ENCODE results near the gene PNMA1. TPM values are rescaled to one million over a fixed set of nuclear protein-coding genes. Genes with fewer than 3 reads are reported as not detected.

PNMA1 gene
- total RNA-seq, 1 donor from 2014 or later: 72.0 TPM

- Mint-ChIP-seq H3K27ac (ENCODE audit: unreplicated experiment) (no peak overlapping the region), H3K4me1 (ENCODE audit: low read depth) (peaks cover 39% of the 10 kb centered on the region), H3K4me3 (ENCODE audit: unreplicated experiment) (no peak overlapping the region), H3K27me3 (ENCODE audit: low read depth) (no peaks in the 10 kb centered on the region), H3K9me3 (ENCODE audit: low read depth) (no peaks in the 10 kb centered on the region), H3K36me3 (ENCODE audit: low read depth) (peaks cover 14% of the 10 kb centered on the region)
- DNase-seq (ENCODE audit: low spot score): no peak
- TF ChIP-seq CTCF (IDR thresholded peaks at IDR 0.05): no peak
These were observed 24.5 kb upstream of the PNMA1 start for GRCh38 chr14:73738518-73739173.

GRCh38 chr14:73736842-73737241, 22.7 kb upstream of the PNMA1 start:
- TF ChIP-seq CTCF (IDR thresholded peaks at IDR 0.05): no peak
- no peaks in the 10 kb centered on the region for H3K27me3 Mint-ChIP-seq (ENCODE audit: low read depth)
- H3K4me3 Mint-ChIP-seq (ENCODE audit: unreplicated experiment): no peak overlapping the region
- H3K9me3 Mint-ChIP-seq (ENCODE audit: low read depth): no peaks in the 10 kb centered on the region
- no peak overlapping the region for H3K27ac Mint-ChIP-seq (ENCODE audit: unreplicated experiment)
- peaks cover 18% of the 10 kb centered on the region for H3K36me3 Mint-ChIP-seq (ENCODE audit: low read depth)
- peaks cover 21% of the 10 kb centered on the region for H3K4me1 Mint-ChIP-seq (ENCODE audit: low read depth)
- DNase-seq (ENCODE audit: low spot score): no peak

- Mint-ChIP-seq H3K9me3 (ENCODE audit: low read depth) (no peaks in the 10 kb centered on the region), H3K27me3 (ENCODE audit: low read depth) (no peaks in the 10 kb centered on the region), H3K27ac (ENCODE audit: unreplicated experiment) (no peak overlapping the region), H3K36me3 (ENCODE audit: low read depth) (peaks cover 26% of the 10 kb centered on the region), H3K4me1 (ENCODE audit: low read depth) (peaks cover 22% of the 10 kb centered on the region), H3K4me3 (ENCODE audit: unreplicated experiment) (no peak overlapping the region)
- TF ChIP-seq CTCF (IDR thresholded peaks at IDR 0.05): no peak
- DNase-seq (ENCODE audit: low spot score): peak; percentile 15
These were observed 17.8 kb upstream of the PNMA1 start for GRCh38 chr14:73732006-73732405.

GRCh38 chr14:73731111-73731510, 16.9 kb upstream of the PNMA1 start:
- peak; percentile 9 for TF ChIP-seq CTCF (IDR thresholded peaks at IDR 0.05)
- Mint-ChIP-seq H3K4me1 (ENCODE audit: low read depth) (peaks cover 30% of the 10 kb centered on the region), H3K9me3 (ENCODE audit: low read depth) (no peaks in the 10 kb centered on the region), H3K27me3 (ENCODE audit: low read depth) (no peaks in the 10 kb centered on the region), H3K27ac (ENCODE audit: unreplicated experiment) (no peak overlapping the region), H3K36me3 (ENCODE audit: low read depth) (peaks cover 26% of the 10 kb centered on the region), H3K4me3 (ENCODE audit: unreplicated experiment) (no peak overlapping the region)
- no peak for DNase-seq (ENCODE audit: low spot score)

- no peaks in the 10 kb centered on the region for H3K9me3 Mint-ChIP-seq (ENCODE audit: low read depth)
- DNase-seq (ENCODE audit: low spot score): no peak
- H3K4me1 Mint-ChIP-seq (ENCODE audit: low read depth): peaks cover 44% of the 10 kb centered on the region
- no peak for TF ChIP-seq CTCF (IDR thresholded peaks at IDR 0.05)
- no peaks in the 10 kb centered on the region for H3K27me3 Mint-ChIP-seq (ENCODE audit: low read depth)
- H3K36me3 Mint-ChIP-seq (ENCODE audit: low read depth): peaks cover 23% of the 10 kb centered on the region
- no peak overlapping the region for H3K4me3 Mint-ChIP-seq (ENCODE audit: unreplicated experiment)
- H3K27ac Mint-ChIP-seq (ENCODE audit: unreplicated experiment): no peak overlapping the region
These were observed 15.5 kb upstream of the PNMA1 start for GRCh38 chr14:73729556-73730265.

Data from chondrocyte (in vitro differentiated cells).